HL-60 (cell line): ENCODE measurements around the gene AFF3.

ENCODE experiments used
- DNase-seq, 2 experiments: peaks; one replicate each; pipeline ENCODE4 v3.0.0-alpha.2; 2010 to 2020; ENCODE audit warnings: low read depth in 1 of 2, low spot score in 1 of 2
- H3K27ac ChIP-seq: fragments of 250-450 bp; sonication (Bioruptor Pico); replicated peaks from 2 replicates; pipeline ENCODE4 v1.5.1; 2020; ENCODE audit warnings: mild to moderate bottlenecking, moderate library complexity
- H3K27me3 ChIP-seq: fragments of 250-450 bp; sonication (Bioruptor Pico); 2 replicates; pipeline ENCODE4 v1.5.1; 2021; ENCODE audit warnings: mild to moderate bottlenecking, moderate library complexity; ENCODE audit not compliant: insufficient read depth, poor library complexity, severe bottlenecking
- H3K4me3 ChIP-seq: replicated peaks from 2 replicates; pipeline ENCODE4 v1.5.1; 2011; ENCODE audit warnings: mild to moderate bottlenecking, control low read depth, low read length; ENCODE audit not compliant: insufficient read depth
- CTCF ChIP-seq: IDR thresholded peaks from one replicate; pipeline ENCODE4 v1.5.1; 2011; ENCODE audit warnings: low read length, control low read depth, inconsistent platforms; ENCODE audit not compliant: insufficient read depth
- GABPA ChIP-seq: IDR thresholded peaks from 2 replicates; pipeline ENCODE4 v1.6.1; 2012; ENCODE audit warnings: low read depth
- POLR2AphosphoS5 ChIP-seq: IDR thresholded peaks from 2 replicates; pipeline ENCODE4 v1.6.1; 2012; ENCODE audit warnings: low read depth
- REST ChIP-seq: IDR thresholded peaks from 2 replicates; pipeline ENCODE4 v1.6.1; 2012; ENCODE audit warnings: low read depth; ENCODE audit not compliant: insufficient replicate concordance
- SPI1 ChIP-seq: IDR thresholded peaks from 2 replicates; pipeline ENCODE4 v1.6.1; 2012; ENCODE audit warnings: low read depth, mild to moderate bottlenecking, borderline replicate concordance

Gene AFF3

GRCh38 chr2:99890568-99891427 lies 251.6 kb downstream of the AFF3 start:
- TF ChIP-seq GABPA = no peak
- TF ChIP-seq CTCF = no peak
- no peak for TF ChIP-seq POLR2AphosphoS5
- TF ChIP-seq SPI1 = no peak
- TF ChIP-seq REST = no peak
- Histone ChIP-seq H3K27ac (no peak overlapping the region), H3K4me3 (no peak overlapping the region), H3K27me3 (no peaks in the 10 kb centered on the region)
- DNase-seq = no peak

GRCh38 chr2:99888617-99889016 lies 253.8 kb downstream of the AFF3 start:
- TF ChIP-seq REST = no peak
- no peak for TF ChIP-seq CTCF
- no peak for TF ChIP-seq POLR2AphosphoS5
- TF ChIP-seq SPI1 = no peak
- TF ChIP-seq GABPA = no peak
- no peak overlapping the region for H3K27ac ChIP-seq
- no peaks in the 10 kb centered on the region for H3K27me3 ChIP-seq
- H3K4me3 ChIP-seq = no peak overlapping the region
- DNase-seq = no peak

GRCh38 chr2:99886418-99886817 lies 256.0 kb downstream of the AFF3 start:
- no peak overlapping the region for H3K27ac ChIP-seq
- no peaks in the 10 kb centered on the region for H3K27me3 ChIP-seq
- TF ChIP-seq SPI1 = no peak
- no peak for TF ChIP-seq POLR2AphosphoS5
- TF ChIP-seq CTCF = no peak
- no peak for DNase-seq
- H3K4me3 ChIP-seq = no peak overlapping the region
